Muscle layer of duodenum (tissue), 2 donors: ENCODE measurements around the gene DES.

ENCODE experiments used
- H3K27ac ChIP-seq: one replicate; pipeline ENCODE4 v1.7.0; 2013; ENCODE audit warnings: mild to moderate bottlenecking, low read length
- H3K27me3 ChIP-seq: one replicate; pipeline ENCODE4 v1.7.0; 2013; ENCODE audit warnings: low read depth, mild to moderate bottlenecking, control low read depth, low read length
- H3K36me3 ChIP-seq, 2 donors: one replicate each; pipeline ENCODE4 v1.7.0; 2013; ENCODE audit warnings: low read length in 2 of 2, control low read depth in 1 of 2, mild to moderate bottlenecking in 1 of 2; ENCODE audit not compliant: insufficient read depth in 2 of 2, control insufficient read depth in 1 of 2
- H3K4me1 ChIP-seq, 2 donors: one replicate each; pipeline ENCODE4 v1.7.0; 2013; ENCODE audit warnings: low read length in 2 of 2, mild to moderate bottlenecking in 2 of 2, control low read depth in 1 of 2, moderate library complexity in 1 of 2; ENCODE audit not compliant: insufficient read depth in 2 of 2, control insufficient read depth in 1 of 2
- H3K4me3 ChIP-seq, 2 donors: one replicate each; pipeline ENCODE4 v1.7.0; 2013; ENCODE audit warnings: low read length in 2 of 2, low read depth in 1 of 2, mild to moderate bottlenecking in 1 of 2
- H3K9me3 ChIP-seq, 2 donors: one replicate each; pipeline ENCODE4 v1.7.0; 2013; ENCODE audit warnings: low read length in 2 of 2, control low read depth in 1 of 2, mild to moderate bottlenecking in 1 of 2; ENCODE audit not compliant: control insufficient read depth in 1 of 2
- donor health status: healthy.

The DES gene

DNA sequence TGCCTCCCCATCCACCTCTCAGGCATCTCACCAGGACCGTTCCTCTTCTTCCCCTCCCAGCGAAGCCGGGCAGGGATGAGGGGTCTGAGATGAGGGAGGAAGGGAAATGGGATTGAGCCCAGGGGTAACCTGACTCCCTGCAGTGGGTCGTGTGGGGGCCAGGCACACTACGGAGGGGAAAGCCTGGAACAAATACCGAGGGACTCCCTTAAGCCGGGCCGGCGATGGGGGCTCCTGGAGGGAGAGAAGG is 16.2 kb downstream of the DES start:
- Histone ChIP-seq H3K27ac (peak overlapping the region; percentile 71), H3K9me3 (no peaks in the 10 kb centered on the region), H3K36me3 (no peaks in the 10 kb centered on the region), H3K27me3 (peaks cover 15% of the 10 kb centered on the region), H3K4me1 (peaks cover 0 to 28% of the 10 kb centered on the region in 2 donors), H3K4me3 (peak overlapping the region in 1 of 2 donors; percentile 47)

DNA sequence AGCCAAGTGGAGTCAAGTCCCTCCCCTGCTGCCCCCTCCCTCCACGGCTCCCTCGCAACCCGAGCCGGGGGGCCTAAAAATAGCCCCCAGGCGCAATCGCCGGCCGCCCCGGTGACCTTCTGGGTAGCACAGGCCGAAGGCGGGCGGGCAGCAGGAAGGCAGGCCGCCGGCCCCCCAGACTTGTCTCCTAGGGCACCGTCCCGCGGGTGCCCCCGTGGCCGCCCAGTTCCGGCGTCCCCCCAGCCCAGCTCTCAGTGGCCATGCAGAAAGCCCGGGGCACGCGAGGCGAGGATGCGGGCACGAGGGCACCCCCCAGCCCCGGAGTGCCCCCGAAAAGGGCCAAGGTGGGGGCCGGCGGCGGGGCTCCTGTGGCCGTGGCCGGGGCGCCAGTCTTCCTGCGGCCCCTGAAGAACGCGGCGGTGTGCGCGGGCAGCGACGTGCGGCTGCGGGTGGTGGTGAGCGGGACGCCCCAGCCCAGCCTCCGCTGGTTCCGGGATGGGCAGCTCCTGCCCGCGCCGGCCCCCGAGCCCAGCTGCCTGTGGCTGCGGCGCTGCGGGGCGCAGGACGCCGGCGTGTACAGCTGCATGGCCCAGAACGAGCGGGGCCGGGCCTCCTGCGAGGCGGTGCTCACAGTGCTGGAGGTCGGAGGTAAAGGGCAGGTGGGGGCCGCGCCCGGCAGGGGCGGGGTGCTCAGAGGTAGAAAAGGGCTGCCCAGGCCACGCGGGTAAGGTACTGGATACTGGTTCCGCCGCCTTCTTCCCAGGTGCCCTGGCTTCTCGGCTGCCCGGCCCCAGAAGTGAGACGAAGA is 16.7 kb downstream of the DES start, which contains the start of gene SPEG:
Gene SPEG (plus strand): TSS at position 126 of the 808 bp plus-strand sequence. CDS start 135 bp downstream, at position 261.
- H3K36me3 ChIP-seq = no peaks in the 10 kb centered on the region
- peak within 1 kb of the TSS; percentile 71 for H3K27ac ChIP-seq
- no peaks in the 10 kb centered on the region for H3K9me3 ChIP-seq
- peak within 1 kb of the TSS in 1 of 2 donors; percentile 47 for H3K4me3 ChIP-seq
- H3K4me1 ChIP-seq = peaks cover 0 to 28% of the 10 kb centered on the region in 2 donors
- peaks cover 15% of the 10 kb centered on the region for H3K27me3 ChIP-seq

DNA sequence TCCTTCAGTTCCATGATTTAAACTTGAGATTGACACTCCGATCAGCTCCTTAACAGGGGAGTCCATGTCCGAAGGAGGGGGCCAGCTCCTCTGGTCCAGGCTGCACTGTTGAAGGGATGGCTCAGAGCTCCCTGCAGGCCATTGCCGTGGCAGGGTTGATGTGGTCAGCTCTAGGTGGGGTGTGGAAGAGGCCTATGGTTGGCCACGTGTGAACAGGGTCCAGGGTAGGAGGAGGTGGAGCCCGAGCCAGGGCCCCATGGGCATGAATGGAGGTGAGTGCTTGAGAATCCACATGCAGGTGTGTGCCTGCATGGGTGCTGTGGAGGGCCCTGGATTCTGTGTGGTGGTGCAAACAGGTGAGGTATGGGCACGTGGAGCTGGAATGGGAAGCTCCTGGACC is 17.5 kb downstream of the DES start:
- Histone ChIP-seq H3K4me1 (peaks cover 0 to 28% of the 10 kb centered on the region in 2 donors), H3K36me3 (no peaks in the 10 kb centered on the region), H3K27me3 (peaks cover 15% of the 10 kb centered on the region), H3K4me3 (peak overlapping the region in 1 of 2 donors; percentile 47), H3K9me3 (no peaks in the 10 kb centered on the region), H3K27ac (peak overlapping the region; percentile 53)

DNA sequence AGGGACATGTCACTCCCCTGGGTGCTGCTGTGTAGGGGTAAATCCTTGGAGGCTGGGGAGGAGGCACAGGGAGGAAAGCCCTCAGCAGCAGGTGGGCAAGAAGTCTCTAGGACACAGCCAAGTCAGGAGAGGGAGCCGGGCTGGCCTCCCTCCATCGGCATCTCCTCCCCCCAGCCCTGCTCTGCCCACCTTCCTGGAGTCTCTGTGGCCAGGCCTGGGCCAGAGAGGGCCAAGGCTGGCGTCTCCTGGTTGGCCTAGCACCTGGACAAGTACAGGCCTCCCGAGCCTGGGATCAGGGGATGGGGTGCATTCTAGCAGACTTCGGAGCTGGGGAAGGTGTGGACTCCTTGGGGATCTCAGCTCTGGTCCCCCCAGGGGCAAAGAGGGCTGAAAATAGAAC is 18.3 kb downstream of the DES start:
- peaks cover 0 to 31% of the 10 kb centered on the region in 2 donors for H3K4me1 ChIP-seq
- H3K36me3 ChIP-seq = no peaks in the 10 kb centered on the region
- H3K4me3 ChIP-seq = no peak overlapping the region
- H3K27me3 ChIP-seq = peaks cover 19% of the 10 kb centered on the region
- H3K27ac ChIP-seq = peak overlapping the region; percentile 53
- no peaks in the 10 kb centered on the region for H3K9me3 ChIP-seq

DNA sequence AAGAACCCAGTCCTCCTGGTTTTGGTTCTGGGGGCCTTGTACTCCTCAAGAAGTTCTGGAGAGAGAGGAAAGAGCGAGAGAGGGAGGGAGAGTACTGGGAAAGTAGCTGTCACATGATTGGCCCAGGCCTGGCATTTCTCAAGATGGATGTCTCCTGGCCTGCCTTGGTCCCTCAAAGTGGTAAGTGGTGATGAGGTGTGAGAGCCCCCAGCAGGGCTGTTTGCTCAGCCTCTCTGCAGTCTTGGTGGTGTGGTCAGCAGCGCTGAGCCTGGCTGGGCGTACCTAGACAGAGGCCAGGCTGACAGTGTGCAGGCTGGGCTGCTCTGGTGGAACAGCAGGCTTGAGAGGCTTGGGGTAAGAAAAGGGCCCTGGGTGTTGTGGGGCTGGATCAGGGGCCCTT is 19.0 kb downstream of the DES start:
- Histone ChIP-seq H3K27ac (peak overlapping the region; percentile 53), H3K27me3 (peaks cover 20% of the 10 kb centered on the region), H3K36me3 (no peaks in the 10 kb centered on the region), H3K4me3 (no peak overlapping the region), H3K4me1 (peaks cover 0 to 33% of the 10 kb centered on the region in 2 donors), H3K9me3 (no peaks in the 10 kb centered on the region)

DNA sequence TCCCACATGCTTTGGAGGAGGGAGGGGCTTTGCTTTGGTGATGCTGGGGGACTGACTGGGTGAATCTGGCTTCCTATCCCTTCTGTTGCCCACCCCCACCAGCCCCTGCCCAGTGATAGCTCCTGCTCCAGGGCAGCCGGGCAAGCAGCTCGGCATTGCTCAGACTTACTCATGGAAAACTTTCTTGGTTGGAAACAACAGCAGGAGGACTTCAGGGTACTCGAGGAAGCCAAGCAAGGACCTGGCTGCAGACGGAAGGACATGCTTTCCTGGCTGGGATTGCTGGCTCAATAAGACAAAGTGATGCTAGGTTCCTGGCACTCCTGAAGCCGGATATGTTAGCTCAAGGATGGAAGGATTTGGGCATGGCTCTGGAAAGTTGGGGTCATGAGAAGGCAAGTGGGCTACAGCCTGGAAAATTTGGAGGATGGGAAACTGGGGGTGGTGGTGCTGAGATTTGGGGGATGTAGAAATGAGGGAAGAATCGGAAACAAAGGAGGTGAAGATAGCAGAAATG is 19.6 kb downstream of the DES start:
- Histone ChIP-seq H3K9me3 (no peaks in the 10 kb centered on the region), H3K4me1 (peaks cover 0 to 37% of the 10 kb centered on the region in 2 donors), H3K4me3 (no peak overlapping the region), H3K36me3 (no peaks in the 10 kb centered on the region), H3K27me3 (peaks cover 20% of the 10 kb centered on the region), H3K27ac (peak overlapping the region; percentile 25)

DNA sequence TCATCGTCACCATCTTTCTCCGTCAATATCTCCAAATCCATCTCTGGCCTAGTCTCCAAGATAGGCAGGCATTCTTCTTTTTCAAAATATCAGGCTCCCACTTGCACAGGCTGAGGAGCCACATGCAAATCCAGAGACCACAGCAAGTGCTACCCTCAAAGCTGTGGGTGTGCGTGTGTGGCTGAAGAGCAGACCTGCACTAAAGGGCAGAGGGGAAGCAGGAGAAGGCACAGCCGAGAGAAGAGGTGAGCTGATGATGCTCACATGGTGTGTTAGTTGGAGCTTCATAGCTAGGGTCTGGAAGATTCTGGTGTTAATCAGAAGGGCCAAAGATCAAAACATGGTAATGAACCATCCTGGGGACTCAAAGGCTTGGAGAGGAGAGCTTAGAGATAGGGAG is 20.3 kb downstream of the DES start:
- Histone ChIP-seq H3K27ac (no peak overlapping the region), H3K27me3 (peaks cover 20% of the 10 kb centered on the region), H3K36me3 (no peaks in the 10 kb centered on the region), H3K4me1 (peaks cover 0 to 44% of the 10 kb centered on the region in 2 donors), H3K9me3 (no peaks in the 10 kb centered on the region), H3K4me3 (no peak overlapping the region)

DNA sequence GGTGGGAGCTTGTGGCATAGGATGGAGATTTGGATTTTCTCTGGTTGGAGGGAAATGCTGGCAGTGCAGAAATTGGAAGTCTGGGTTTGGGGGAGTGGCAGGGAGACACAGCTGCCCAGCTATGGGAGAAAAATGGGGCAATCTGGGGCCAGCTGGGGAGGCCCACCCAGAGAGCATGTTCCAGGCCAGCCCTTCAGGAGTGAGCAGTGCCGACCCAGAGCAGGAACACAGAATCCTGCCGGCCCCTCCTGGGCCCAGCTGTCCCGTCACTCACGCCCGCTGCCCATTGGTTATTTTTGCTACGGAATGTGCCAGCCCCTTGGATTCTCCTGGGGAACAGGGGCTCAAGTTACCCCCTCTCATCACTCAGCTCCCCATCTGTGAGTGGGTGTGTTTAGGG is 21.3 kb downstream of the DES start:
- Histone ChIP-seq H3K27me3 (peaks cover 20% of the 10 kb centered on the region), H3K36me3 (no peaks in the 10 kb centered on the region), H3K4me1 (peaks cover 0 to 48% of the 10 kb centered on the region in 2 donors), H3K27ac (no peak overlapping the region), H3K4me3 (no peak overlapping the region), H3K9me3 (no peaks in the 10 kb centered on the region)

DNA sequence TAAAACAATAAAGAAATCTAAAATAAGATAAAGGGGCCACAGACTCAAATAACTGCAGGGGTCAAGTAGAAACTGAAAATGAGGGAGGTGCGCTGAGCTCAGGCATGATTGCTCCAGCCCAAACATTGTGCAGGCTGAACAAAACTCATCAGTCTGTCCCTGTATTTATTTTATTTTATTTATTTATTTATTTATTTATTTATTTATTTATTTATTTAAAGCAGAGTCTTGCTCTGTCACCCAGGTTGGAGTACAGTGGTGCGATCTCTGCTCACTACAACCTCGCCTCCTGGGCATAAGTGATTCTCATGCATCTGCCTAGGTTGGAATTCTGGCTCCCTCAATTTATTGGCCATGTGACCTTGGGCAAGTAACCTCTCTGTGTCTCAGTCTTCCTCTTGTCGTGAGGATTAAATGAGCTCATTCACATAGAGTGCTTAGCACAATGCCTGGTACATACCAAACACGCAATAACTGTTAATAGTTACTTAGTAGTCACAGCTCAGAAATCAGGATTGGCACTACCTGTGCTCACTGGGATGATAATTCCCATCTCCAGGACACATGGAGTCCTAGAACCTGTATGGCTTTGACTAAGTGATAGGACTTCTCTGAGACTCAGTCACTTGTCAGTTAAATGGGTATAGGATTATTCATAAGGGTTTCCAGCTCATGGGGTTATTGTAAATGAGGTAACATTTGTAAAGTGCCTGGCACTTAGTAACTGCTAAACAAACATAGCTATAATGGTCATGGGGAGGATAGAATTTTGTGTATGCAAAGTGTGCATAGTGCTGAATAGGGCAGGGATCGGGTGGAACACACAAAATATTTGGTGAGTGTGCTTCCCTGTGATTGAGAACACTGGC is 22.4 kb downstream of the DES start:
- H3K36me3 ChIP-seq = no peaks in the 10 kb centered on the region
- H3K27ac ChIP-seq = peak overlapping the region; percentile 82
- no peaks in the 10 kb centered on the region for H3K9me3 ChIP-seq
- peaks cover 0 to 43% of the 10 kb centered on the region in 2 donors for H3K4me1 ChIP-seq
- H3K27me3 ChIP-seq = peaks cover 16% of the 10 kb centered on the region
- H3K4me3 ChIP-seq = peak overlapping the region in 1 of 2 donors; percentile 58

DNA sequence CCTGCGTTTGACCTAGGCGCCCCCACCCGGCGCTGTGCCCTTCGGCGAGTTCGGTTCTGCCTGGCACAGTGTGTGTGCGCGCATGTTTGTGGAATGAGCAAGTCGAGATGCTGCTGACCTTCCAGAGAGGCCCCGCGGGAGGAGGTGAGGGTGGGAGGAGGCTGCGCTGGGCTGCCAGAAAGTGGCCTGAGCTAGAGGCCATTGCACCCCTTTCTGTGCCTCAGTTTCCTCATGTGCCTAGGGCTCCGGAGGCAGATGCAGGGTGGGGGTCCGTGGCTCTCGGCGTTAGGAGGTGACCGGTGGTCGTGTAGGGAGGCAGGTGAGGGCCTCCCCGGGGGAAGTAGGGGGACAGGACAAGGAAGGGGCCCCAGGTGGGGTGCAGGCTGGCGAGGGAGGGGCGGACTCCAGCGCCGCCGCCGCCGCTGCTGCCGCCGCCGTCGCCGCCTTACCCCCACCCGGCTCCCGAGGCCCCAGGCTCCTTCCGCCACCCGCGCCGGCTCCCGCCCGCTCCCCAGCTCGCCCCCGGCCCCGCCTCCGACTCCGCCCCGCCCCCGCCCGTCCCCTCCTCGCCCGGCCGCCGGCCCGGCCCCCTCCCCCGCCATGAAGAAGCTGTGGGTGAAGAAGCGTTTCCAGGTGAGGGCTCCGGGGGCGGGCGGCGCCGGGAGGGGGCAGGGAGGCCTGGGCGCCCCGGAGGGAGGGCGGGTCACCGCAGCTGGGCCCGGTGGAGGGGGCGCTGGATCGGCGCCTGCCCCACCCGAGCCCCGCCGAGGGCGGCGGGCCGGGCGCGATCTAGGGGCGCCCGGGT is 23.5 kb downstream of the DES start:
- peak overlapping the region in 1 of 2 donors; percentile 58 for H3K4me3 ChIP-seq
- peaks cover 0 to 48% of the 10 kb centered on the region in 2 donors for H3K4me1 ChIP-seq
- no peaks in the 10 kb centered on the region for H3K36me3 ChIP-seq
- peak overlapping the region; percentile 82 for H3K27ac ChIP-seq
- H3K9me3 ChIP-seq = no peaks in the 10 kb centered on the region
- peaks cover 6% of the 10 kb centered on the region for H3K27me3 ChIP-seq
